NCI-H446 (cell line): ENCODE data around the gene HOXA11.

Experiments
- DNase-seq, 2 experiments: peaks; one replicate each; lab custom pipeline; 2025; lab: John Stamatoyannopoulos, UW

HOXA11 gene

DNA sequence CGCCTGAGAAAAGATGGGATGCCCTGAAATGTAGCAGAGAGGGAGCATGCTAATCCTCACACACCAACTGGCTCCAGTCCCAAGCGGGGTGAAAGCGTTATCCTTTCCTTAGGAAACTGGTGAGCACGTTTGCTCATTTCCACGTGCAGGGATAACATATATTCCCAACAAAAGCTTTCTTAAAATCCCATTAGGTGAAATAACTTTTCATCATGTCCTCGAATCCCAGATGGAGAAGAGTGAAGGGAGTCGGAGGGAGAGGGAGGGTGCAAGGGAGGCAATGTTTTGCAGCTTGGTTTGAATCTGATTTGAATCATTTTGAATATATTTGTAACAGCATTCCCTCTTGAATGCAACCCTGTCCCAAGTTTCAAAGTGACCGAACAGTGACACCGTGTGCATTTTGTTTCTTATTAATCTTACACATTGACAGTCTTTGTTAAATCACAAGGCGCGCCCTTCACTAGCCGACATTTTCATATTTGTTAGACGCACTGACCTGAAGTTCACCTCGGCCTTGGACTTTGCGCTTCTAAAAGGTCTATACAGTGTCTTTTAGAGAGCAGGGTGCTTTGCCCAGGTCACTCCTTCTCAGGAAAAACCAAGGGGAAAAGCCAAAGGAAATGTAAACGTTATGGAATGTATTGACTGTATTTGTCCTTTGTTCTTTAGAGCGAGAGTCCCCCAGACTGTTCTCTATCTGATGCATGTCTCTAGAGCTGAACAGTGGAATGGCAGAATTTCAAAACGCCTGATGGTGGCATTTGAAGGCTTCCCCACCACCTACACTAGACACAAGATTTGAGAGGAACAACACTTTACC lies 51.4 kb downstream of the HOXA11 start:
- no peak for DNase-seq

DNA sequence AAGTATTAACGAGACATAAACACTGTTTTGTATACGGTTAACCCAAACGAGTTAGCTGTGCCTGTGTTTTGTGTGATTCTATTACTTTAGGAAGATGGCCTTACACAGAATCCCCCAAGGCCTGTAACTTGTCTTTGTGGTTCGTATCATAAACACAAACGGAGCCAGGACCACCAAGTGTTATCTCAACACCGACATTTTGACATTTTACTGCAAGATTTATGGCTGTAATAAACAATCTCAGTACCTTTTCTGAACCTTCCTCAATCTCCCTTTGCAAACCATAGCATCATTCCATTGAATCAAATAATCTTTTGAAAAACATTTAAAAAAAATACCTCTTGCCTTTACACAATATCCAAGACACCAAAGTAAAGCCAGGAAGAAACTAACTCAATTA lies 52.1 kb downstream of the HOXA11 start:
- DNase-seq, result no peak

DNA sequence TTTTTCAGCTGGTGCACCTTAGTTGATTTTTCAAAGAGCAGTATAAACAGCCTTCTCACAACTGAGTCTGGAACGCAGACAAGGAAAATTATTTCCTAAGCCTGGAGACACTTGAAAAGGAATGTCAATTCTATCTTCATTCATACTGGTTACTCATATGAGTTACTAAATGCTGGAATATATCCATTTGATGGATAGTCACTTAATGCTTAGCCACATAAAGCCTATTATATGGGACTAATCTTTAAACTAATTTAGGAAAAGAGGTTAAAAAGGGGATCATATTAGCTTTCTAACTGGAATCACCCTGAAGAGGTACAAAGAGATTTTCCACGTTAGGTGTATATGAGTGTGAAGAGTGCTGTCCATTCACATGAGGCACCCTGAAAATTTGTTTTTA lies 52.8 kb downstream of the HOXA11 start:
- DNase-seq, result no peak

GRCh38 chr7:27131390-27131819 lies 53.6 kb downstream of the HOXA11 start:
- no peak for DNase-seq
